HTERT RPE-1 (cell line): Measurements from ENCODE around the gene YWHAQ.
"Not testable (repeated sequence)": the region's sequence is repeated elsewhere in the genome, so short reads cannot be mapped to it uniquely, and the experiment has no call there.

Source experiments
- in situ Hi-C: fragments of 300-500 bp; cut with MboI; formaldehyde crosslinking; loops from 4 replicates; pipeline ENCODE4 v1.14.3; 2020; ENCODE audit warnings: low sequenced_read_pairs

The YWHAQ gene

DNA sequence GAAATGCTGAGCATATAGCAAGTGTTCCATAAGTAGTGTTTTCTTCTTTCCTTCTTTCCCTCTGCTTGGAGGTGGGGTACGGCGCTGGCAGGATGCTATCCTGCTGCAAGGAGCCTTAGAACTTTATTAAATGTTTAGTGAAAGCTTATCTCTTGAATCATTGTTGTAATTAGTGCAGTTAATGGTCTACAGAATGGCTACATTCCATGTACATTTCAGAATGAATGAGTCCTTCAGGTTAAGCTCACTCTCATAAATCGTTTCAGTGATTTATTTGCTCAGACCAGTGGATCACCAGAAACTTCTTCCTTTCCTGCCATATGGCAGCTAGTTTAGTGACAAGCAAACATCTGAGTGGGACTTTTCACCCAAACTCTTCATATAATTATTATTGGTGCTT, 3.3 kb upstream of the YWHAQ start:
- in situ Hi-C loops, result no loop called here

DNA sequence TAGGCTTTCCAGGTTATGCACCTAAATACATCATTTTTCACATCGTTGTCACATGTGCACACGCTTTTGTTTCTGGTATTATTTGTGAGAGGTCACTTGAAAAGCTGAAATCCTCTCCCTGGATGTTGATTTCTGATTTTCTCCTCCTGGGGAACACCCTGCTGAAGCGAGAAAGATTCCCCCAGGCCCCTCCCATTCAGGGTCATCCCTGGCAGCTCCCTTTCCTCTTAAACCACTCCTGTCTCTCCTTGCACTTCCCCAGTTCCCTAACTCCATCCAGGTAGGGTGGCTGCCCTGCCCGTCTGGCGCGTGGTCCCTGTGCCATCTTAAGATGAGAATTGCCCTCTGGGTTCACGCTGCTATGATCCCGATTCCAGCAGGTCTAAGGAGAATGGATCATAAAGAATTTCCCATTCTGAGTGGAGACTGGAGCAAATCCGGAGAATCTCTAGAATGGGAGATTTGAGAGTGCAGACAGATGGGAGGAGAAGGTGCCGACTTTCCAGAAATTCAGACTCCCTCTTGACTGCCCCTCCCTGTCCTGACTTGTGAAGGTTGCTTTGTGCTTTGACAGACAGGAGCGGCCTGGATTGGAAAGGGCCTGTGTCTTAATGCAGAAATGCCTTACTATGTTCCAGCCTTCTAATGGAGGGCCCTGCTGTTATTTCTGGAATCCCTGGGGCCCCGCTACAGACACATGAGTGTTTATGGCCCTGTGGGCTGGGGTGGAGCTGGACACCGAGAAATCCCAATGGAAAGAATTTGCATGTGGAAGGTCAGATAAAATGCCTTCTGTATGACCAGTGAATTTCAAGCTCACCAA, 1.3 kb upstream of the YWHAQ start:
- in situ Hi-C loops, result no loop called here

DNA sequence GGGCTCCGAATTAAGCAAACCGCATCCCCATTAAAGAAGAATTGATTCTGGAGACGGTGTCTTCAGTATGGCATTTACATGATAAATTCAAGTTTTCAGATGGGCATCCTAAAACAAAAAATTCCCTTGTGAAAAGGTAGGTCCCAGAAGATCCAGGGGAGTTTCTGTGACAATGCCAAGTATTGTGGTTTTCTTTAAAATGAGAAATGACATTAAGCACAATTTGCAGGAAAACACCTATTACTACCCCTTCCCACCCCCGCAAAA, 689 bp upstream of the YWHAQ start:
- in situ Hi-C loops, result no loop called here

DNA sequence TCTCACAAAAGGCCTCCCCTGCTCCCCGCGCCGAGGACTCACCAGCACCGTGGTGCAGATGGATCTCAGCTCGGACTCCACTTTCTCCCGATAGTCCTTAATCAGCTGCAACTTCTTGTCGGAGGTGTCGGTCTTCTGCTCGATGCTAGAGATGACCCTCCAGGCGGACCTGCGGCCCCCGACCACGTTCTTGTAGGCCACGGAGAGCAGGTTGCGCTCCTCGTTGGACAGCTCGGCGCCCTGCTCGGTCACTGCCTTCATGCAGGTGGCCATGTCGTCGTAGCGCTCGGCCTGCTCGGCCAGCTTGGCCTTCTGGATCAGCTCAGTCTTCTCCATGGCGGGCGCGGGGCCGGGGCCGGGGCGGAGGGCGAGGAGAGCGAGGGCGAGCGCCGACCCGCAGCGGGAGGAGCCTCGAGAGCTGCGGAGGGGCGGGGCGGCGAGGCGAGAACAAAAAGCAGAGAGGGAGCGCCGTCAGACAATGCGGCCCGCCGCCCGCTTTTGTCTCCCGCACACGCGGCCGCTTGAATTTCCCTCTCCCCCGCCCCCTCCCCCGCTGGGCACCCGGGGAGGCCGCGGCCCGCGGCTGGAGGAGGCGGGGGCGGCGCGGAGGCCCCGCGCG, 571 bp downstream of the YWHAQ start:
- in situ Hi-C loops, result no loop called here

DNA sequence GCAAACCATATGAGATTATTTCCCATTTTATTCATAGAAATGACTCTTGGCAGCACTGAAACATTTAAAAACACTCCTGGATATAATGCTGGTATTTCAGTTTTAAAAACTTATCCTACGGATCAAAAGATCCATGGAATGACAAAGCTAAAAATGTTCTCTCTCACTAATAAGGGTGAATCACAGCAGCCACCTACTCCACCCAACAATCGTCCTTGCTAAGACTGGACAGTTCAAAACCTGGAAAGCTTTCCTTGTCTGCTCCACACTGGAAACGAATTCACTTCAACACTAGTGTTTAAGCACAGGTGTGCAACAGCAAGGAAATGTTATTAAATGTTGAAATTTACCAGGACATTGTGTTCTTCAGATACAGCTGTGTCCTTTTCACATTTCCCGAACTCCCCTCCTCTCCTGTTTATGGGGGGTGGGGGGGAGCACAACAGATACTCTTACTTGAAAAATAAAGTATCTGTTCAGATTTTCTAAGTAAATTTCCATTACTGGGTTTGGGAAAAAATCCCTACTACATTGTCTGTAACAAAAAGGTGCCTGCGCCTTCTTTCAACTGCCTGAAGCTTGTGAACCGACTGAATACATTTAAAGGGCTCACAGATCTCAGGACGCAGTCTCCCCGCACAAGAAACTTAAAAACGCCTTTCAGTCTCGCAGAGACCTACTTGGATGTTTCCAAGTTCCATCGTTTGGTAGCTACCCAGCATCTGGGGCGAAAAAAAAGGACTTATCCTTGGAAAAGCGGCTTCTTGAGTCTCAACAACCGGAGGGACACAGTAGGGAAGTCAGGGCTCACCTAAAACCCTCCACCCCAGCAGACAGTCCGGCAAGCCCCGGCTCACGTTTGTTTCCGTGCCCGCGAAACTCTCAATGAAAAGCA, 1.3 kb downstream of the YWHAQ start:
- in situ Hi-C loops, result no loop called here

DNA sequence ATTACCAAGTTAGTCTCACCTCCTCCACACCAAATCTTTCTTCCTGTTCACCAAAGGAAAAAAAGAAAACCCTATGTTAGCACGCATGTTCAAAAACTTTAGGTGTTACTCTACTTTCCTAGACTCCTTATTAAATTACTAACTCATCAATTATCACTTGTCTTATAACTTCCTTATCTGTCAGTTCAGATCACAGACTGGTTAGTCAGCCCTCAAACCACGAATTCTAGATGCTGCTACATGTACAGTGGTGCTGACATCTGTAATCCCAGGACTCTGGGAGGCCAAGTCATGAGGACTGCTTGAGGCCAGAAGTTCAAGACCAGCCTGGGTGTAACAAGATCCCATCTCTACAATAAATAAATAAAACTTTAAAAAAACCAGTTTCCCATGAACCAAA, 3.5 kb downstream of the YWHAQ start:
- in situ Hi-C loops, result no loop called here

DNA sequence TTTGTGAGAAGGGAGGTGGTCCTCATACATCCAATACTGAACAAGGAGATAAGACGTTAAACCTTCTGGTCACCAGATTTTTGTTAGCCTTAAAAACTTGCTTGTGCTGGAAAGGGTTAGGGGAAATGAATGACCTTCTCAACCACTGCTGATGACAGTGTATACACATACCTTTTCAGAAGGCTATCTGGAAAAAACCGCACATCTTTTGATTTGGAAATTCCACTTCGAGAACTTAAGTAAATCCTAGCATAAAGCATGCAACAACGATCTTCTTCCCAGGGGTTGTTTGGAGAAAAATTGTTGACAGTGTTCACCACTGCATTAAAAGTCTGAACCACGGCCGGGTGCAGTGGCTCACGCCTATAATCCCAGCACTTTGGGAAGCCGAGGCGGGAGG, 7.6 kb downstream of the YWHAQ start:
- in situ Hi-C loops, result no loop called here

DNA sequence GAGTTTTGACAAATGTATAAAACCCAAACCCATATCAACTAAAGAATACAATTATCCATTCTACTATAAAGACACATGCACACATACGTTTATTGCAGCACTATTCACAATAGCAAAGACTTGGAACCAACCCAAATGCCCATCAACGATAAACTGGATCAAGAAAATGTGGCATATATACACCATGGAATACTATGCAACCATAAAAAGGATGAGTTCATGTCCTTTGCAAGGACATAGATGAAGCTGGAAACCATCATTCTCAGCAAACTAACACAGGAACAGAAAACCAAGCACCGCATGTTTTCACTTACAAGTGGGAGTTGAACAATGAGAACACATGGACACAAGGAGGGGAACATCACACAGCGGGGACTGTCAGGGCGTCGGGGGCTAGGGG, 9.1 kb downstream of the YWHAQ start:
- in situ Hi-C loops, result not testable (repeated sequence)

DNA sequence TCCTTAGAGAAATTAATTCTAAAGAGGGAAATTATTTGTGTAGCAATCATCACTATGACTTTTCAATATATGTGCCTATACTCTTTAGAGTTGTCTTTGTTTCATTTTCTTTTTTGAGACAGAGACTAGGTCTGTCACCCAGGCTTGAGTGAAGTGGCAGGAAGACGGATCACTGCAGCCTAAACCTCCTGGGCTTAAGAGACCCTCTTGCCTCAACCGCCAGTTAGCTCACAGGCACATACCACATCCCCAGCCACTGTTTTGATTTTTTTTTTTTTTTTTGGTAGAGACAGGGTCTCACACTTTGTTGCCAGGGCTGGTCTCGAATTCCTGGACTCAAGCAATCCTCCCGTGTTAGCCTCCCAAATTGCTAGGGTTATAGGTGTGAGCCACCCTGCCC, 12.4 kb downstream of the YWHAQ start:
- in situ Hi-C loops, result no loop called here

DNA sequence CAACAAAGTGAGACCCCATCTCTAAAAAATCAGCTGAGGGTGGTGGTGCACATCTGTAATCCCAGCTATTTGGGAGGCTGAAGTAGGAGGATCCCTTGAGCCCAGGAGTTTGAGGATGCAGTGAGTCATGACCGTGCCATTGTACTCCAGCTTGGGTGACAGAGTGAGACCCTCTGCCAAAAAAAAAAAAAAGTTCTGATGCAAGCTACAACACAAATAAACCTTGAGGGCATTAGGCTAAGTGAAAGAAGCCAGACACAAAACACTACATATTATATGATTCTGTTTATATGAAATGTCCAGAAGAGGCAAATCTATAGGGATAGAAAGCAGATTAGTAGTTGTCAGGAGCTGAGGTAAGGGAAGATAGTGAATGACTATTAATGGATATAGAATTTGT, 13.0 kb downstream of the YWHAQ start:
- in situ Hi-C loops, result no loop called here

DNA sequence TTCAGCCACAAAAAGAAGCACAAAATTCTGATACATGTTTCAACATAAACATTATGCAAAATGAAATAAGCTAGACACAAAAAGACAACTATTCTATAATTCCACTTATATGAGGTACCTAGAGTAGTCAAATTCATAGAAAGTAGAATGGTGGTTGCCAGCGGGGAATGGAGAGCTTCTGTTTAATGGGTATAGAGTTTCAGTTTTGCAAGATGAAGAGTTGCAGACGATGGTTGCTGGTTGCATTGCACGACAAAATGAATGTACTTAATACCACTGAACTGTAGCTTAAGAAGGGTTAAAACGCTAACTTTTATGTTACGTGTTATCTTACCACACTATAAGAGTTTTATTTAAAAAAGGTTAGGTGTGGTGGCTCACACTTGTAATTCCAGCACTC, 13.5 kb downstream of the YWHAQ start:
- in situ Hi-C loops, result no loop called here

DNA sequence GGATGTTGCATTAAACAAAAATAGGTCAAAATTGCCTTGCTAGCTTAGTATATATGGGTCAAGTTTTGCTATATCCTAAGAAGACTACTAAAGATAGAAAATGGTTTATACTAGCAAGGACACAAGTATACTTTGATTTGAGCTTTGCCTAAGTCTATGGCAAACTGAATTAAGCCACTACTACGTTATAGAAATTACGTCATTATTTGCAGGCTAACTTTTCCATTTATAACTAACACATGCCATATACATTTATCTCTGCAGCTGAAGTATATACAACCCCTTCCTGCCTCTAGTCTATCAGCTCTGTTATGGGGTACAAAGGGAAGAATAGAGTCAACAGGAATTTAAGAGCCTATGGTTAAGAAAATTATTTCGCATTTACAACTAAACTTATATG, 16.2 kb downstream of the YWHAQ start:
- in situ Hi-C loops, result no loop called here

DNA sequence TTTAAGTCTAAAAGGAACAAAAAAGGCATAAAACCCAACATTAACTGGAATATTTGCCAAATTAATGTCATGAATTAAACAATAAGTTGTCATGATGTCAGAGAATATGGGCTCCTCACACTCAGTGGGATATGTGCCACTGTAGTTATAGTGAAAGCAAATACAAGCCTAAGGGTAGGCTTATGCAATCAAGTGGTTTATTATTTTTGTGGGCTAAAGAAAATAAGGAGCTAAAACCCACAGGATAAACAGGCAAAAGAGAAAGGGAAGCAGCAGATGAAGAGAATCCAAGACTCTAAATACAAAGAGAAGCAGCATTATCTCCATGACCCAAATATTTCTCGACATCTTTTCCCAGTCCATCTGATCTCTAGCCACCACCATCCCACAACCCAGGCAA, 17.5 kb downstream of the YWHAQ start:
- in situ Hi-C loops, result no loop called here

DNA sequence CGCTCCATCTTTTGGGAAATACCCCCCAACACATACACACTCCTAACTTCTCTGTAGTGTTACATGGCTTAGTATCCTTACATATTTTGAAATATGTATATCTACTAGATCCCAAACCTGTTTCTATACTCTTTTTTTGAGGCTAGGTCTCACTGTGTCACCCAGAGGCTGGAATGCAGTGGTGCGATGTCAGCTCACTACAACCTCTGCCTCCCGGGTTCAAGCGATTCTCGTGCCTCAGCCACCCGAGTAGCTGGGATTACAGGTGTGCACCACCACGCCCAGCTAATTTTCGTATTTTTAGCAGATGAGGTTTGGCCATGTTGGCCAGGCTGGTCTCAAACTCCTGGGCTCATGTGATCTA, 19.3 kb downstream of the YWHAQ start:
- in situ Hi-C loops, result not testable (repeated sequence)

DNA sequence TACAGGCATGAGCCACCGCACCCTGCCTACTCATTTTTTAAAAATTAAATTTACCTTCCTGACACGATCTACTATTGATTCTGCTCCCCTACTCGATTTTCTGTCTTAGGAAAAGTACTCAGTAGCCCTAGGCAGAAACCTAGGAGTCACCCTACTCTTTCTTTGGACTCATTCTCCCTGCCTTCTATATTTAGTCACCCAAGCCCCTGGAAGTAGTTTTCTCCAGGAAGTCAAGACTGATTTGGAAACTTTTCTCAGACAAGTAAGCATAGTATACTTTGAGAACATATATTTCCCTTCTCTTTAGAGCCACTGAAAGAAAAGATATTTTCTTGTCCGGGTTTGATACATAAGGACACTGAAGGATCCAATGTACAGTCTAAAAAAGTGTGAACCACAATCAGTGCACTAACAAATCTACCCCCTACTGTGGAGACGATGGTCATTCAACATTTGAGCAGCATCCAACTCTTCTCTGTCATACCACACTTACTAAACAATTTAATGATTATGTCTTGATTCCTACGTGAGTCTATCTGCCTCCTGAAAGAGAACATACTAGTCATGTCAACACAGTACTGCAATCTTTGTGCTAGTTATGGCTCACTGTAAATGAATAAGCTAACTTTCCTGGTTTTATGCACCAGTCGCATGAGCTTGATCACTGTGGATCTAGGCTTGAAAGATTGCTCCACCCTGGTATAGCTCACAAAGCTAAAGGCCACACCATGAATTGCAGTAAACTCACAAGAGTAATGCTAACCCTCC, 19.8 kb downstream of the YWHAQ start:
- in situ Hi-C loops, result no loop called here

DNA sequence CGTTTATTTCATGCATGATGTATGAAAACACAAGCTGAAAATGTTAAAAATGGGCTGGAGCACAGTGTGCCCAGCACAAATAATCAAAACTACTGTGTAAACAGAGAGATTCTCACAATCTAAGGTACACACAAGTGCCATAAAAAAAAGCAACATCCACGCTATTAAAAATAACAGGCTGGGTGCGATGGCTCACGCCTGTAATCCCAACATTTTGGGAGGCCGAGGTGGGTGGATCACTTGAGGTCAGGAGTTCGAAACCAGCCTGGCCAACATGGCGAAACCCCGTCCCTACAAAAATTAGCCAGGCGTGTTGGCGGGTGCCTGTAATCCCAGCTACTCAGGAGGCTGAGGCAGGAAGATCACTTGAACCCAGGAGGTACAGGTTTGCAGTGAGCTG, 22.3 kb downstream of the YWHAQ start:
- in situ Hi-C loops, result not testable (repeated sequence)

DNA sequence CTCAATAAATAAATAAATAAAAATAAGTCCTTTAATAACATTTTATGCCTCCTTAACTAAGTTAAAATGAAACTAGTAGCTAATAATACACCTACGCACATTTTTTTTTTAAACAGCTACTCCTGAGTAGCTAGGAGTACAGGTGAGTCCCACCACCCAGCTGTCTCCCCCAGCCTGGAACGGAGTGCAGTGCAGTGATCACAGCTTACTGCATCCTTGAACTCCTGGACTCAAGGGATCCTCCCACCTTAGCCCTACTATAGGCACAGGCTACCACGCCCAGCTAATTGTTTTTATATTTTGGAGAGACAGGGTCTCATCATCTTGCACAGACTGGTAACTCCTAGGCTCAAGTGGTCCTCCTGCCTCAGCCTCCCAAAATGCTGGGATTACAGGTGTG, 28.4 kb downstream of the YWHAQ start:
- in situ Hi-C loops, result no loop called here

DNA sequence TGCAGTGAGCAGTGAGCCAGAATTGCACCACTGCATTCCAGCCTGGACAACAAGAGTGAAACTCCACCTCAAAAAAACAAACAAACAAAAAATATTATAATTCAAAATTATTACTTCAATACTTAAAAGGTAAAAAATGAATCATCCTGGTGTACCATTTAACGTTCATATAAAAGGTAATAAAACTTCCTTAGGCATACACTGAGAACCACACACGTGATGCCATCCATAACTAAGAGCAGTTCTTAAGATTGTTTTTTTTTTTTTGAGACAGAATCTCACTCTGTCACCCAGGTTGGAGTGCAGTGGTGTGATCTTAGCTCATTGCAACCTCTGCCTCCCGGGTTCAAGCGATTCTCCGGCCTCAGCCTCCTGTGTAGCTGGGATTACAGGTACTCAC, 29.4 kb downstream of the YWHAQ start:
- in situ Hi-C loops, result no loop called here

DNA sequence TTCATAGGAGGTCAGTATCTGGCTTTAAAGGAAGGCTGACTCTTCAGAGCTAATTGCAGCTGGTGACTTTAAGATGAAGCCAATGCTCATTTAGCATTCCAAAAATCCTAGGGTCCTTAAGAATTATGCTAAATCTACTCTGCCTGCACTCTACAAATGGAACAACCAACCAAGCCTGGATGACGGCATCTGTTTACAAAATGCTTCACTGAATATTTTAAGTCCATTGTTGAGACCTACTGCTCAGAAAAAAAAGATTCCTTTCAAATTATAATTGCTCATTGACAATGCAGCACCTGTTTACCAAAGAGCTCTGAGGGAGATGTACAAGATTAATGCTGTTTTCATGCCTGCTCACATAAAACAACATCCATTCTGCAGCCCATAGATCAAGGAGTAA, 31.4 kb downstream of the YWHAQ start:
- in situ Hi-C loops, result no loop called here

DNA sequence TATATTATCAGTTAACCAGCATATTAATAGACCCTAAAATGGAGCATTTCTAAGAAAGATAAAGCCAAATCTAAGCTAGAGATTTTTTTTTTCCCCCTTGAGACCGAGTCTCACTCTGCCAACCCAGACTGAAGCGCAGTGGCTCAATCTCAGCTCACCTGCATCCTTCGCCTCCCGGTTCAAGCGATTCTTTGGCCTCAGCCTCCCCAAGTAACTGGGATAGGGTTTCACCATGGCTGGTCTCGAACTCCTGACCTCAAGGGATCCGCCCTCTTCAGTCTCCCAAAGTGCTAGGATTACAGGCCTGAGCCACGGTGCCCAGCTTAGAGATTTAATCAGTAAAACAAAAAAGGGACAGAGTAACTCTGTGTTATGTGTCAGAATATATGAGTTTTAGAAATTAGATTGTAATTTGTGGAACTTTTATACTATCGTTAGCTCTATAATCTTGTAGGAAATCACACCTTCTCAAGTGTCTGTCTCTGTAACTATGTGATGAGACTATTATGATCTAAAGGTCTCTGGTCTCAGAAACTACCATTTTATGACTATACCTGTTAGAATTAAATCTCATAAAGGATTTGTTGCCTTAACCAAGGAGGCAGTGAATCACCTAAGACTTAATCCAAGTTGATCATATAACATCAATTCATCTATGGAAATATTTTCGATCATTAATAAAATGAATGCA, 34.0 kb downstream of the YWHAQ start:
- in situ Hi-C loops, result no loop called here

DNA sequence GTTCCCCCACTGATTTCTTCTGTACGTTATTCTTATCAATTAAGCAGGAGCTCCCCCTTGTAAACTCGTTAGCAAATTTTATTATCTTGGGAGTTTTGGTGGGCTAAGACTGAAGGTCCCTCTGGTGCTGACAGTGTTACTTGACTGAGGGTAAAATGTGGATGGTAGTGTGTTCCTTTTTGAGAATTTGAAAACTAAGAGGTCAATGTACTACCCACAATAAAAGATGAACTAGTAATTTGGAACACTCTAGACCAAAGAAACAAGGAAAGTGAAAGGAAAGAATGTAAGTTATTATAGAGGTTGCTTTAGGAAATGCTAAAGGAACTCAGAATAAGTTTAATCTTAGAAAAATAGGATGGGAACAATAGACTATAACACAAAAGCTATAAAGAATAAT, 35.1 kb downstream of the YWHAQ start:
- in situ Hi-C loops, result no loop called here
